A549 treated with DMSO at 1 μM for 4 hours (cell line): Measurements from ENCODE around the gene ACSM2B. TPM values are rescaled to one million over a fixed set of nuclear protein-coding genes. Genes with fewer than 3 reads are reported as not detected.

Experiments
- total RNA-seq: library from RNA; stranded (reverse); fragments of 200-300 nt; extraction: Qiagen RNA extraction; gene quantifications from 5 replicates; pipeline ENCODE4 v1.2.3, GENCODE V29; 2022; ENCODE audit warnings: low read depth

ACSM2B gene, protein sequence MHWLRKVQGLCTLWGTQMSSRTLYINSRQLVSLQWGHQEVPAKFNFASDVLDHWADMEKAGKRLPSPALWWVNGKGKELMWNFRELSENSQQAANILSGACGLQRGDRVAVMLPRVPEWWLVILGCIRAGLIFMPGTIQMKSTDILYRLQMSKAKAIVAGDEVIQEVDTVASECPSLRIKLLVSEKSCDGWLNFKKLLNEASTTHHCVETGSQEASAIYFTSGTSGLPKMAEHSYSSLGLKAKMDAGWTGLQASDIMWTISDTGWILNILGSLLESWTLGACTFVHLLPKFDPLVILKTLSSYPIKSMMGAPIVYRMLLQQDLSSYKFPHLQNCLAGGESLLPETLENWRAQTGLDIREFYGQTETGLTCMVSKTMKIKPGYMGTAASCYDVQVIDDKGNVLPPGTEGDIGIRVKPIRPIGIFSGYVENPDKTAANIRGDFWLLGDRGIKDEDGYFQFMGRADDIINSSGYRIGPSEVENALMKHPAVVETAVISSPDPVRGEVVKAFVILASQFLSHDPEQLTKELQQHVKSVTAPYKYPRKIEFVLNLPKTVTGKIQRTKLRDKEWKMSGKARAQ
- not detected in 5 replicates for total RNA-seq

DNA sequence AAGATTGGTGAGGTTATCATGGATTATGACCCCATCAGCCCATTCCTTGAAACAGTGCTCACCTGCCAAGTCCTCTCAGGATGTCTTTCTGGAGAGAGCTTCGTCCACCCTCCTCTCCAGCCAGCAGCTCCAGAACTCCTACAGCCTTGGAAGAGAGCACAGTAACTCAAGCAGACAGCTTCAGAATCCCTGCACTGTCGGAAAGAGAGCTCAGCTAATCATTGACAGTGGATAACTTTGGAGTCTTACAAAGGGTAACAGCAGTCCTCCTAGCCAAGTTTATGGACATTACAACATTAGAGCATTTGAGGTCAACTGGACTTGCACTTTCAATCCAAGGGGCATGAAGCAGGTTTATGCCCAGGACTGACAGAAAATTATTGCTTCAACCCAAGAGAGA is at the start of gene ACSM2B:
Gene ACSM2B, minus strand, starts transcription at position 223 of the 400 bp plus-strand sequence. CDS start 11,522 bp downstream, outside the sequence.

Other genes with a start within 250 kb of the ACSM2B start
- gene GP2, start 248.9 kb downstream of the ACSM2B start, total RNA-seq, result not detected in 5 replicates
- gene UMOD, start 223.7 kb downstream of the ACSM2B start, total RNA-seq, result not detected in 5 replicates
- gene PDILT, start 171.6 kb downstream of the ACSM2B start, total RNA-seq, result not detected in 5 replicates
- not detected in 5 replicates for gene ACSM5, start 166.8 kb downstream of the ACSM2B start, total RNA-seq
- not detected in 5 replicates for gene ACSM2A, start 124.8 kb downstream of the ACSM2B start, total RNA-seq
- not detected in 5 replicates for gene ACSM1, start 121.3 kb upstream of the ACSM2B start, total RNA-seq
- gene THUMPD1, start 165.5 kb upstream of the ACSM2B start, total RNA-seq, result 23.5 to 29.3 TPM (median 28.5 TPM) in 5 replicates
- 3.5 to 4.6 TPM (median 4.5 TPM) in 5 replicates for gene ACSM3, start 187.6 kb upstream of the ACSM2B start, total RNA-seq
- 13.1 to 16.3 TPM (median 16.2 TPM) in 5 replicates for gene ERI2, start 230.1 kb upstream of the ACSM2B start, total RNA-seq
- 3.9 to 4.4 TPM (median 4.2 TPM) in 5 replicates for gene REXO5, start 230.2 kb upstream of the ACSM2B start, total RNA-seq